HepG2 (cell line): ENCODE data around the gene LTA. TPM values are rescaled to one million over a fixed set of nuclear protein-coding genes. Genes with fewer than 3 reads are reported as not detected.

ENCODE experiments used
- ETV6 ChIP-seq: sonication (generic); formaldehyde crosslinking; conservative IDR thresholded peaks from 2 replicates; pipeline ENCODE4 v1.4.0; 2020; ENCODE audit warnings: missing genetic modification reagents
- IRF1 ChIP-seq: sonication (generic); formaldehyde crosslinking; IDR thresholded peaks from 2 replicates; pipeline ENCODE4 v1.4.0; 2020; ENCODE audit warnings: low read depth, mild to moderate bottlenecking, missing genetic modification reagents
- KAT8 ChIP-seq: IDR thresholded peaks from 2 replicates; pipeline ENCODE4 v1.6.1; 2016; ENCODE audit warnings: missing genetic modification reagents, missing compliant biosample characterization
- KMT2A ChIP-seq: sonication (generic); formaldehyde crosslinking; IDR thresholded peaks from 2 replicates; pipeline ENCODE4 v1.4.0; 2020; ENCODE audit warnings: missing genetic modification reagents
- MIER2 ChIP-seq: IDR thresholded peaks from 2 replicates; pipeline ENCODE4 v1.6.1; 2016; ENCODE audit warnings: missing biosample characterization, missing genetic modification reagents
- RBM39 ChIP-seq: fragments of 200-400 bp; formaldehyde crosslinking; IDR thresholded peaks from one replicate; pipeline ENCODE4 v1.6.1; 2018; ENCODE audit warnings: antibody characterized with exemption, mild to moderate bottlenecking, low read depth, low read length; ENCODE audit not compliant: poor library complexity, severe bottlenecking
- SOX6 ChIP-seq, 2 experiments: fragments of 450-650 bp in 1 of 2; sonication (generic) in 1 of 2; formaldehyde crosslinking in 1 of 2; IDR thresholded peaks; 2 replicates each; pipeline versions ENCODE4 v1.4.0 to v1.6.1; 2017 to 2020; ENCODE audit warnings: antibody characterized with exemption in 1 of 2, mild to moderate bottlenecking in 1 of 2, missing genetic modification reagents in 1 of 2
- TBX2 ChIP-seq: sonication (generic); formaldehyde crosslinking; IDR thresholded peaks from 2 replicates; pipeline ENCODE4 v1.5.0; 2020; ENCODE audit warnings: missing genetic modification reagents, mild to moderate bottlenecking, borderline replicate concordance
- TEF ChIP-seq: sonication (generic); formaldehyde crosslinking; IDR thresholded peaks from 2 replicates; pipeline ENCODE4 v1.5.0; 2020; ENCODE audit warnings: missing genetic modification reagents
- TIGD3 ChIP-seq: sonication (generic); formaldehyde crosslinking; IDR thresholded peaks from 2 replicates; pipeline ENCODE4 v1.5.1; 2020; ENCODE audit warnings: mild to moderate bottlenecking, missing genetic modification reagents, borderline replicate concordance
- U2AF2 ChIP-seq: fragments of 200-400 bp; formaldehyde crosslinking; IDR thresholded peaks from 2 replicates; pipeline ENCODE4 v1.6.1; 2017; ENCODE audit warnings: low read depth, mild to moderate bottlenecking, low read length
- YEATS4 ChIP-seq: sonication (generic); formaldehyde crosslinking; IDR thresholded peaks from 2 replicates; pipeline ENCODE4 v1.4.0; 2020; ENCODE audit warnings: missing genetic modification reagents, borderline replicate concordance
- ZNF253 ChIP-seq: sonication (generic); formaldehyde crosslinking; IDR thresholded peaks from 2 replicates; pipeline ENCODE4 v1.8.0; 2022; ENCODE audit warnings: mild to moderate bottlenecking, missing genetic modification reagents, borderline replicate concordance
- ZNF280B ChIP-seq: sonication (generic); formaldehyde crosslinking; IDR thresholded peaks from 2 replicates; pipeline ENCODE4 v1.5.0; 2020; ENCODE audit warnings: missing genetic modification reagents, mild to moderate bottlenecking, borderline replicate concordance
- ZNF609 ChIP-seq: sonication (generic); formaldehyde crosslinking; IDR thresholded peaks from 2 replicates; pipeline ENCODE4 v1.4.0; 2020; ENCODE audit warnings: mild to moderate bottlenecking, missing genetic modification reagents, borderline replicate concordance
- ZSCAN31 ChIP-seq: sonication (generic); formaldehyde crosslinking; IDR thresholded peaks from 2 replicates; pipeline ENCODE4 v1.5.0; 2020; ENCODE audit warnings: low read depth, mild to moderate bottlenecking, missing genetic modification reagents
- polyA plus RNA-seq, 8 experiments: library from polyadenylated mRNA; depleted of rRNA in 3 of 8; stranded (reverse) in 7 of 8; unstranded in 1 of 8; fragments of >200 nt; fragmentation: Illumina TruSeq in 4 of 8; extraction: Trizol in 4 of 8; gene quantifications; 2 replicates each; pipeline versions ENCODE4 v1.2.1 to v1.2.3, GENCODE V29; 2011 to 2016; ENCODE audit warnings: low read depth in 4 of 8, missing spikeins in 1 of 8, mixed read lengths in 1 of 8; ENCODE audit not compliant: insufficient read depth in 1 of 8
- total RNA-seq, 5 experiments: library from RNA; depleted of rRNA; stranded (reverse); fragments of >200 nt; fragmentation: Illumina TruSeq; extraction: Trizol; gene quantifications; 2 replicates each; pipeline ENCODE4 v1.2.3, GENCODE V29; 2016; ENCODE audit warnings: low read depth in 1 of 5

The LTA gene
- total and polyA plus RNA-seq, 2 of the 13 experiments (the other 11 are each of a cell fraction or from before 2014, with no cell fraction given) = 0.09 TPM; not detected in 1

GRCh38 chr6:31547727-31548543, 24.2 kb upstream of the LTA start (continued):
- TF ChIP-seq ZNF280B (CRISPR knock-in tag) (peak; percentile 59; the same call in 1 of the 2 replicates), TIGD3 (CRISPR knock-in tag) (no peak), ZNF609 (CRISPR knock-in tag) (no peak), YEATS4 (peak; percentile 16), ZNF253 (CRISPR knock-in tag) (peak; percentile 38; the same call in 1 of the 2 replicates), MIER2 (CRISPR knock-in tag) (no peak), TEF (CRISPR knock-in tag) (no peak), RBM39 (no peak), ZSCAN31 (CRISPR knock-in tag) (0 out of 2 replicates have a peak, but pooled peaks have one; percentile 0), SOX6 (IDR thresholded peaks at IDR 0.05) (no peak), SOX6 (CRISPR knock-in tag; IDR thresholded peaks at IDR 0.05) (no peak), U2AF2 (no peak), KAT8 (CRISPR knock-in tag) (peak; percentile 66), ETV6 (CRISPR knock-in tag) (no peak), IRF1 (no peak), TBX2 (CRISPR knock-in tag) (0 out of 2 replicates have a peak, but pooled peaks have one; percentile 9), KMT2A (CRISPR knock-in tag) (peak; percentile 10; the same call in 1 of the 2 replicates)
